ENCODE results near the gene ATAT1. TPM values are rescaled to one million over a fixed set of nuclear protein-coding genes. Genes with fewer than 3 reads are reported as not detected.

ATAT1 gene
- total and polyA plus RNA-seq, 7 donors = 1.9 to 5.2 (median 3.0) TPM

DNA sequence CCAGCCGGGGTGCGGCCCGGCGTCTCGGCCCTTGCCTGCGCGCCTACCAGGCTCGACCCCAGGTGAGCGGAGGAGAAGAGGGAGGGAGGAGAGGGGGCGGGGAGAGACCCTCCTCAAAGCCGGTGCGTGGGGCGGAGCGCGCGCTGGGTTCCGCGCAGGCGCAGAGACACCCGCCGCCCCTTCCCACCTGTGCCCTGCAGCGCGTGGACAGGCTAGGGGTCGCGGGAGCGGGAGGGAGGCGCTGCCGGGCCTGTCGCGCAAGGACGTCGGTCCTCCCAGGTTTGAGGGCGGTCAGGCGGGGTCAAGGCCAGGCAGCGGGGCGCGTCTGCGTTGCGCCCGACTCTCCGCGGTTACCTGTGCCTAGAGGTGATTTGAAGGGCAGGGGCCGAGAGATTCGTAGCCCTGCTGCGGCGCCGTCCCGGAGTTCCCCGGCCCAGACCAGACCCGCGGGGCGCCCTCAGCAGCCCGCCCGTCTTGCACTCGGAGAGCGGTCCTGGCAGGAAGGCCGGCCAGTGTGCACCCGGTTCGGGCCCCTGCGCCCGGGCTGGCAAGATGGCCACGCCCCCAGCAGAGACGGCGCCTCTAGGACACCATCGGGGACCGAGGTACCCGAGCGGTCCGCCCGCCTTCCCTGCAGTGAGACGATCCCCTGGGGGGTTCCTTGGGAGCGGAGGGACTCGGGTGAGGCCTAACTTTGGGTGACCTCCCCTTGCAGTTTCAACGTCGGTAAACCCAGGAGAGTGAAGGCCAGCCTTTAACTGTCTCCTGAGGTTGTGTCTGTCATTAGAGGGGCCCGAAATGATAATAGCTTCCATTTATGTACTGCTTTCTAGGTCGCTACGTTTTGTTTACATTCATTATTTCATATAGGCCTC, 20.8 kb downstream of the ATAT1 start:
- DNase-seq = peak; percentile 72 to 84
- intact Hi-C loops (cut with DNase I) = no loop called here
- H3K27ac ChIP-seq = peak overlapping the region; percentile 88
- no peaks in the 10 kb centered on the region for H3K27me3 ChIP-seq (ENCODE audit: insufficient read depth in 3 of 3, low read length in 2 of 3)
- TF ChIP-seq, protein P1, sequence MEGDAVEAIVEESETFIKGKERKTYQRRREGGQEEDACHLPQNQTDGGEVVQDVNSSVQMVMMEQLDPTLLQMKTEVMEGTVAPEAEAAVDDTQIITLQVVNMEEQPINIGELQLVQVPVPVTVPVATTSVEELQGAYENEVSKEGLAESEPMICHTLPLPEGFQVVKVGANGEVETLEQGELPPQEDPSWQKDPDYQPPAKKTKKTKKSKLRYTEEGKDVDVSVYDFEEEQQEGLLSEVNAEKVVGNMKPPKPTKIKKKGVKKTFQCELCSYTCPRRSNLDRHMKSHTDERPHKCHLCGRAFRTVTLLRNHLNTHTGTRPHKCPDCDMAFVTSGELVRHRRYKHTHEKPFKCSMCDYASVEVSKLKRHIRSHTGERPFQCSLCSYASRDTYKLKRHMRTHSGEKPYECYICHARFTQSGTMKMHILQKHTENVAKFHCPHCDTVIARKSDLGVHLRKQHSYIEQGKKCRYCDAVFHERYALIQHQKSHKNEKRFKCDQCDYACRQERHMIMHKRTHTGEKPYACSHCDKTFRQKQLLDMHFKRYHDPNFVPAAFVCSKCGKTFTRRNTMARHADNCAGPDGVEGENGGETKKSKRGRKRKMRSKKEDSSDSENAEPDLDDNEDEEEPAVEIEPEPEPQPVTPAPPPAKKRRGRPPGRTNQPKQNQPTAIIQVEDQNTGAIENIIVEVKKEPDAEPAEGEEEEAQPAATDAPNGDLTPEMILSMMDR (IDR thresholded peaks at IDR 0.05) = no peak
- H3K36me3 ChIP-seq (ENCODE audit: insufficient read depth in 1 of 2, low read depth in 1 of 2) = peaks cover 4 to 62% of the 10 kb centered on the region in 2 donors
- WGBS, 3 donors = 0 to 1% (median 0%) methylated on average over 55 to 78 of the region's 78 CpGs
- peaks cover 13% of the 10 kb centered on the region for H3K4me1 ChIP-seq
- no peaks in the 10 kb centered on the region for H3K9me3 ChIP-seq
- H3K4me3 ChIP-seq = peak overlapping the region; percentile 98
- ATAC-seq = peak; percentile 77 to 84 (median 82)

DNA sequence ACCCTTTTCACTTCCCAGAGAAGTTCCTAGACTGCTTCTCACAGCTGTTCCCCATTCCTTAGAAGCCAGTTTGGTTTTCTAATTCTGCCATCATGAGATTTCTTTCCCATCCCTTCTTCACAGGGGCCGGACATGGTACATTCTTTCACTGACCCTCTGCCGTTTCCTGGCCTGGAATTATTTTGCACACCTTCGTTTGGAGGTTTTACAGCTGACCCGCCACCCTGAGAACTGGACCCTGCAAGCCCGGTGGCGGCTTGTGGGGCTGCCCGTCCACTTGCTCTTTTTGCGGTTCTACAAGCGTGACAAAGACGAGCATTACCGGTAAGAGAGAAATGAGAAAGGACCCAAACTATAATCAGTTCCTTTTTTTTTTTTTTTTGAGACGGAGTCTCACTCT, 24.5 kb downstream of the ATAT1 start:
- no peak overlapping the region for H3K27ac ChIP-seq
- DNase-seq (no peak), ATAC-seq (no peak)
- H3K9me3 ChIP-seq = no peaks in the 10 kb centered on the region
- H3K27me3 ChIP-seq (ENCODE audit: insufficient read depth in 3 of 3, low read length in 2 of 3) = no peaks in the 10 kb centered on the region
- 84 to 92% (median 86%) methylated on average over 12 of the region's 12 CpGs for WGBS, 3 donors
- peaks cover 8% of the 10 kb centered on the region for H3K4me1 ChIP-seq
- intact Hi-C loops (cut with DNase I) = no loop called here
- TF ChIP-seq, protein P1 (IDR thresholded peaks at IDR 0.05) = no peak
- H3K4me3 ChIP-seq = no peak overlapping the region
- peaks cover 4 to 70% of the 10 kb centered on the region in 2 donors for H3K36me3 ChIP-seq (ENCODE audit: insufficient read depth in 1 of 2, low read depth in 1 of 2)

DNA sequence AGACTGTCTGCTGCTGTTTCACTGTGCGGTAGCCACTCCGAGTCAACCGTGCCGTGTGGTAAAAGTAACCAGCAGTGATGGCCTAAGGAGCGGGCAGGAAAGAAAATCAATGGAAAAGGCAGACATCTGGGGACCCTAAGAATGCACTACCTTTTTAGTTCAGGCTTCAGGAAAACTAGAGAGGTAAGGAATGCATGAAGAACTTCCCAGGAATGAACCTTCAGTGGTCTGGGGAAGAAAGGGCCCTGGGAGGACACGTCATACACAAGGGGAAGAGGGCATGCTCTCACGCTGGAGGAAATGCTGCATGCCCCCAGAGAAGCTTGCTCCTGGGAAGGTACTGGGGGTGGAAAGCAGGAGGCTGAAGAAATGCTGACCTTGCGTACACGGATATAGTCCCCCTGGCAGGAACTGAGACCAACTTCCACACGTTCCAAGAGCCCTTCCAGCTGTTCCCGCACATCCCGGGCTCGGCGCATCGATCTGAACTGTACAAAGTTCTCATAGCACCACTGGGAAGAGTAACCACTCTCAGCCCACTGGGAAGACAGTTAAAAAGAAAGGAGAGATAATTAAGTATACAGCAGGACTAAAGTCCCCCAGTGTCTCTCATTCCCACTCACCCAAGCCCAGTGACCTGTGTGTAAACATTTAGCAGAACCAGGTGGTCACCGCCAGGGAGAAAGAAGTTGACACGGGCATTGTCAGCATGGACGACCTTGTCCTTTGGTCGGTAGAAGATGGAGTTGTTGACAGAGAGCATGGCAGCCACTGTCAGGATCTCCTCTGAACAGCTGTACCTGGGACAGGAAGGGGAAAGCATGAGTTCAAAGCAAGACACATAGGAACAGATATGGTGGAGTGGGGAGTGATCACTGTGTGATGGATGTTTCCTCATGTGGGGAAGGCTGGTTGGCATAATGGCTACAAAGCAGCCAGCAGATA, 28.4 kb downstream of the ATAT1 start:
- DNase-seq (no peak), ATAC-seq (no peak)
- H3K36me3 ChIP-seq (ENCODE audit: insufficient read depth in 1 of 2, low read depth in 1 of 2) = peaks cover 5 to 98% of the 10 kb centered on the region in 2 donors
- 81 to 86% (median 84%) methylated on average over 19 of the region's 19 CpGs for WGBS, 3 donors
- H3K27me3 ChIP-seq (ENCODE audit: insufficient read depth in 3 of 3, low read length in 2 of 3) = no peaks in the 10 kb centered on the region
- H3K4me1 ChIP-seq = no peaks in the 10 kb centered on the region
- H3K27ac ChIP-seq = no peak overlapping the region
- intact Hi-C loops (cut with DNase I) = no loop called here
- H3K4me3 ChIP-seq = no peak overlapping the region
- H3K9me3 ChIP-seq = no peaks in the 10 kb centered on the region
- TF ChIP-seq, protein P1 (IDR thresholded peaks at IDR 0.05) = no peak

DNA sequence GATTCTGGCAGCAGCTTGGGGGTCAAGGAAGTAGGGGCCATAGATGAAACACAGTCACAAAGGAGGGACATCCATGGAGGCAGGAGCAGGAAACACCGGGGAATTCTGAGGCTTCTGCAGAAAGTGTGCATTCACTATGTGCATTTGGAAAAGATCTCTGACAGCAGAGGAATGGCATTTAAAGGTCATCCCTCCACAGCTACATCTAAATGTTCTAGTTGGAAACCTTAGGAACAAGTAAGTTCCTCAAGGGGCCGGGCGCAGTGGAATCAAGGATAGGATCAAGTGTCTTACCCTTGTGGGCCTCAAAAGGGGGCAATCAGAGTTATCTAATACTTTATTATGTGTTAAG, 29.0 kb downstream of the ATAT1 start:
- intact Hi-C loops (cut with DNase I) = no loop called here
- ATAC-seq = no peak
- TF ChIP-seq, protein P1 (IDR thresholded peaks at IDR 0.05) = no peak
- 84 to 93% (median 89%) methylated on average over 3 of the region's 3 CpGs for WGBS, 3 donors
- H3K4me3 ChIP-seq = no peak overlapping the region
- no peaks in the 10 kb centered on the region for H3K9me3 ChIP-seq
- H3K27ac ChIP-seq = no peak overlapping the region
- no peak for DNase-seq
- H3K27me3 ChIP-seq (ENCODE audit: insufficient read depth in 3 of 3, low read length in 2 of 3) = no peaks in the 10 kb centered on the region
- peaks cover 5 to 100% of the 10 kb centered on the region in 2 donors for H3K36me3 ChIP-seq (ENCODE audit: insufficient read depth in 1 of 2, low read depth in 1 of 2)
- no peaks in the 10 kb centered on the region for H3K4me1 ChIP-seq
